Measurements from ENCODE around the gene PTPRA. TPM values are rescaled to one million over a fixed set of nuclear protein-coding genes. Genes with fewer than 3 reads are reported as not detected.
"Not testable (repeated sequence)": the region's sequence is repeated elsewhere in the genome, so short reads cannot be mapped to it uniquely, and the experiment has no call there.

Gene PTPRA
- total and polyA plus RNA-seq, 2 donors from 2014 or later: 33.1 to 70.3 TPM

- Histone ChIP-seq H3K4me3 (ENCODE audit: low read length in 3 of 3) (no peak overlapping the region), H3K27ac (ENCODE audit: low read depth in 2 of 2, low read length in 2 of 2) (no peak overlapping the region), H3K36me3 (ENCODE audit: control insufficient read depth in 2 of 3, insufficient read depth in 3 of 3, low read length in 3 of 3) (no peaks in the 10 kb centered on the region), H3K9ac (ENCODE audit: low read length in 3 of 3) (no peak overlapping the region), H3K9me3 (ENCODE audit: control insufficient read depth in 2 of 3, insufficient read depth in 1 of 3, low read length in 3 of 3) (no peaks in the 10 kb centered on the region), H3K4me1 (ENCODE audit: control insufficient read depth in 2 of 3, insufficient read depth in 2 of 3, low read depth in 1 of 3, low read length in 3 of 3) (peaks cover 0 to 2% (median 0%) of the 10 kb centered on the region in 3 donors), H3K27me3 (ENCODE audit: control insufficient read depth, insufficient read depth, low read length) (no peaks in the 10 kb centered on the region)
- TF ChIP-seq CTCF (IDR thresholded peaks at IDR 0.05; ENCODE audit: borderline replicate concordance, extremely low read depth, insufficient read depth): no peak
- intact Hi-C loops (cut with DNase I): no loop called here
- no peak for FAIRE-seq
- DNase-seq: peak in 2 of 5 donors; percentile 28 to 29
Measured at GRCh38 chr20:2892376-2892775, 19.1 kb downstream of the PTPRA start.

DNA sequence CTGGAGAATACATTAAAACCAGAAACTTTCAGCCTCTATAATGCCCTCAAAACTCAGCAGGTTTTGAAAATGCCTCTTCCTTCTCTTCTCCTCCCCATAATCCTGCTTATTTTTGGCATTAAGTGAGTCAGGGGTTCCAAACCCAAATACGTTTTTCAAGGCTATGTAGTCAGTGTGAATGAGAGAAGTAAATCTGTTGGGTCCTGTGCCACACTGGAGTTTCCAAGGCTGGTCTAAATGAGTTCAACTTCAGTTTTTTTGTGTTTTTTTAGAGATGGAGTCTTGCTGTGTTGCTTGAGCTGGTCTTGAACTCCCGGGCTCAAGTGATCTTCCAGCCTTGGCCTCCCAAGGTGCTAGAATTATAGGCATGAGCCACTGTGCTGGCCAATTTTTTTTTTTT, 20.9 kb downstream of the PTPRA start:
- H3K4me3 ChIP-seq (ENCODE audit: low read length in 3 of 3): no peak overlapping the region
- no peaks in the 10 kb centered on the region for H3K27me3 ChIP-seq (ENCODE audit: control insufficient read depth, insufficient read depth, low read length)
- FAIRE-seq (no peak), DNase-seq (no peak)
- H3K27ac ChIP-seq (ENCODE audit: low read depth in 2 of 2, low read length in 2 of 2): no peak overlapping the region
- intact Hi-C loops (cut with DNase I): no loop called here
- H3K4me1 ChIP-seq (ENCODE audit: control insufficient read depth in 2 of 3, insufficient read depth in 2 of 3, low read depth in 1 of 3, low read length in 3 of 3): peaks cover 0 to 2% (median 0%) of the 10 kb centered on the region in 3 donors
- H3K36me3 ChIP-seq (ENCODE audit: control insufficient read depth in 2 of 3, insufficient read depth in 3 of 3, low read length in 3 of 3): no peaks in the 10 kb centered on the region
- TF ChIP-seq CTCF (IDR thresholded peaks at IDR 0.05; ENCODE audit: borderline replicate concordance, extremely low read depth, insufficient read depth): no peak
- no peak overlapping the region for H3K9ac ChIP-seq (ENCODE audit: low read length in 3 of 3)
- no peaks in the 10 kb centered on the region for H3K9me3 ChIP-seq (ENCODE audit: control insufficient read depth in 2 of 3, insufficient read depth in 1 of 3, low read length in 3 of 3)

DNA sequence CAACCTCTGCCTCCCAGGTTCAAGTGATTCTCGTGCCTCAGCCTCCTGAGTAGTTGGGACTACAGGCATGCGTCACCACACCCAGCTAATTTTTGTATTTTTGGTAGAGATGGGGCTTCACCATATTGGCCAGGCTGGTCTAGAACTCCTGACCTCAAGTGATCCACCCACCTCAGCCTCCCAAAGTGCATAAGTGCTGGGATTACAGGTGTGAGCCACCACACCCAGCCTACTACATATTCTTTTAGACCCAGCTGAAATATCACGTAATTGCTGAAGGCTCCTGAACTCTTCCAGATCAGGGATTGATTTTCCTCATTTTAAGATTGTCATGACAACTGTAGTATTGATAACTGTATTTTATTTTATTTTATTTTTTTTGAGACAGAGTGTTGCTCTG, 21.9 kb downstream of the PTPRA start:
- H3K36me3 ChIP-seq (ENCODE audit: control insufficient read depth in 2 of 3, insufficient read depth in 3 of 3, low read length in 3 of 3); H3K4me1 ChIP-seq (ENCODE audit: control insufficient read depth in 2 of 3, insufficient read depth in 2 of 3, low read depth in 1 of 3, low read length in 3 of 3); intact Hi-C loops (cut with DNase I); H3K27ac ChIP-seq (ENCODE audit: low read depth in 2 of 2, low read length in 2 of 2); FAIRE-seq; H3K9ac ChIP-seq (ENCODE audit: low read length in 3 of 3); H3K9me3 ChIP-seq (ENCODE audit: control insufficient read depth in 2 of 3, insufficient read depth in 1 of 3, low read length in 3 of 3); H3K4me3 ChIP-seq (ENCODE audit: low read length in 3 of 3); H3K27me3 ChIP-seq (ENCODE audit: control insufficient read depth, insufficient read depth, low read length); DNase-seq: not testable (repeated sequence)

- Histone ChIP-seq H3K27me3 (ENCODE audit: control insufficient read depth, insufficient read depth, low read length) (no peaks in the 10 kb centered on the region), H3K9ac (ENCODE audit: low read length in 3 of 3) (no peak overlapping the region), H3K4me3 (ENCODE audit: low read length in 3 of 3) (no peak overlapping the region), H3K36me3 (ENCODE audit: control insufficient read depth in 2 of 3, insufficient read depth in 3 of 3, low read length in 3 of 3) (no peaks in the 10 kb centered on the region), H3K4me1 (ENCODE audit: control insufficient read depth in 2 of 3, insufficient read depth in 2 of 3, low read depth in 1 of 3, low read length in 3 of 3) (no peaks in the 10 kb centered on the region), H3K27ac (ENCODE audit: low read depth in 2 of 2, low read length in 2 of 2) (no peak overlapping the region), H3K9me3 (ENCODE audit: control insufficient read depth in 2 of 3, insufficient read depth in 1 of 3, low read length in 3 of 3) (no peaks in the 10 kb centered on the region)
- no peak for DNase-seq
- no peak for FAIRE-seq
- intact Hi-C loops (cut with DNase I): no loop called here
- no peak for TF ChIP-seq CTCF (IDR thresholded peaks at IDR 0.05; ENCODE audit: borderline replicate concordance, extremely low read depth, insufficient read depth)
Measured at GRCh38 chr20:2899243-2899642, 26.0 kb downstream of the PTPRA start.
